Measurements from ENCODE around the gene RAD23B.

DNA sequence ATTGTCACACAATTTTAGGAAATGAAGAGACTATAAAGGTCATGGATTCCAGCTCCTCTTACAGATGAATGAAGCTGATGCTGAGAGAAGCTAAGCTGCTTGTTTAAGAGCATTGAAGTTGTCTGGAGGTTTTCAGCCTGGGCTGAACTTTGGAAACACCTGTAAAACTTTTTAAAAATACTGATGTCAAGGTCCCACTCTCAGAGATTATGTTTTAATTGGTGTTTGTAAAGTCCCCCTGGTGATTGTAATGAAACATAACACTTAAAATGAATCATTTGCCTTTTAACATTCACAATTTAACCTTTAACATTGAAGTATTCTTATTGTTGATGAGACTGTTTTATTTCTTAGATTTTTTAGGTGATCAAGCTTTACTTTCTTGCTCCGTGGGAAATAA is 16.4 kb downstream of the RAD23B start:
- TF ChIP-seq, protein P1, sequence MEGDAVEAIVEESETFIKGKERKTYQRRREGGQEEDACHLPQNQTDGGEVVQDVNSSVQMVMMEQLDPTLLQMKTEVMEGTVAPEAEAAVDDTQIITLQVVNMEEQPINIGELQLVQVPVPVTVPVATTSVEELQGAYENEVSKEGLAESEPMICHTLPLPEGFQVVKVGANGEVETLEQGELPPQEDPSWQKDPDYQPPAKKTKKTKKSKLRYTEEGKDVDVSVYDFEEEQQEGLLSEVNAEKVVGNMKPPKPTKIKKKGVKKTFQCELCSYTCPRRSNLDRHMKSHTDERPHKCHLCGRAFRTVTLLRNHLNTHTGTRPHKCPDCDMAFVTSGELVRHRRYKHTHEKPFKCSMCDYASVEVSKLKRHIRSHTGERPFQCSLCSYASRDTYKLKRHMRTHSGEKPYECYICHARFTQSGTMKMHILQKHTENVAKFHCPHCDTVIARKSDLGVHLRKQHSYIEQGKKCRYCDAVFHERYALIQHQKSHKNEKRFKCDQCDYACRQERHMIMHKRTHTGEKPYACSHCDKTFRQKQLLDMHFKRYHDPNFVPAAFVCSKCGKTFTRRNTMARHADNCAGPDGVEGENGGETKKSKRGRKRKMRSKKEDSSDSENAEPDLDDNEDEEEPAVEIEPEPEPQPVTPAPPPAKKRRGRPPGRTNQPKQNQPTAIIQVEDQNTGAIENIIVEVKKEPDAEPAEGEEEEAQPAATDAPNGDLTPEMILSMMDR (CRISPR knock-in tag; IDR thresholded peaks at IDR 0.05): no peak
- TF ChIP-seq BRCA1 (CRISPR knock-in tag; IDR thresholded peaks at IDR 0.05) (no peak), ZBTB8A (CRISPR knock-in tag; IDR thresholded peaks at IDR 0.05; ENCODE audit: borderline replicate concordance, low read depth) (no peak), KLF9 (CRISPR knock-in tag; IDR thresholded peaks at IDR 0.05; ENCODE audit: low read depth) (no peak), ZFP90 (CRISPR knock-in tag; IDR thresholded peaks at IDR 0.05; ENCODE audit: borderline replicate concordance) (no peak), GABPA (IDR thresholded peaks at IDR 0.05; ENCODE audit: low read depth, low read length) (no peak), GABPA (CRISPR knock-in tag; IDR thresholded peaks at IDR 0.05; ENCODE audit: low read depth) (no peak), TAF1 (CRISPR knock-in tag; IDR thresholded peaks at IDR 0.05) (no peak), MEIS2 (CRISPR knock-in tag; IDR thresholded peaks at IDR 0.05) (no peak)
- TF ChIP-seq, protein P2, sequence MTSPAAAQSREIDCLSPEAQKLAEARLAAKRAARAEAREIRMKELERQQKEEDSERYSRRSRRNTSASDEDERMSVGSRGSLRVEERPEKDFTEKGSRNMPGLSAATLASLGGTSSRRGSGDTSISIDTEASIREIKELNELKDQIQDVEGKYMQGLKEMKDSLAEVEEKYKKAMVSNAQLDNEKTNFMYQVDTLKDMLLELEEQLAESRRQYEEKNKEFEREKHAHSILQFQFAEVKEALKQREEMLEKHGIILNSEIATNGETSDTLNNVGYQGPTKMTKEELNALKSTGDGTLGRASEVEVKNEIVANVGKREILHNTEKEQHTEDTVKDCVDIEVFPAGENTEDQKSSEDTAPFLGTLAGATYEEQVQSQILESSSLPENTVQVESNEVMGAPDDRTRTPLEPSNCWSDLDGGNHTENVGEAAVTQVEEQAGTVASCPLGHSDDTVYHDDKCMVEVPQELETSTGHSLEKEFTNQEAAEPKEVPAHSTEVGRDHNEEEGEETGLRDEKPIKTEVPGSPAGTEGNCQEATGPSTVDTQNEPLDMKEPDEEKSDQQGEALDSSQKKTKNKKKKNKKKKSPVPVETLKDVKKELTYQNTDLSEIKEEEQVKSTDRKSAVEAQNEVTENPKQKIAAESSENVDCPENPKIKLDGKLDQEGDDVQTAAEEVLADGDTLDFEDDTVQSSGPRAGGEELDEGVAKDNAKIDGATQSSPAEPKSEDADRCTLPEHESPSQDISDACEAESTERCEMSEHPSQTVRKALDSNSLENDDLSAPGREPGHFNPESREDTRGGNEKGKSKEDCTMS (CRISPR knock-in tag; conservative IDR thresholded peaks at IDR 0.05): no peak
- TF ChIP-seq, protein P3, sequence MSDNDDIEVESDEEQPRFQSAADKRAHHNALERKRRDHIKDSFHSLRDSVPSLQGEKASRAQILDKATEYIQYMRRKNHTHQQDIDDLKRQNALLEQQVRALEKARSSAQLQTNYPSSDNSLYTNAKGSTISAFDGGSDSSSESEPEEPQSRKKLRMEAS (IDR thresholded peaks at IDR 0.05): no peak

Measured in HepG2 (cell line).